Calu3 (cell line): ENCODE results near the gene SP9. TPM values are rescaled to one million over a fixed set of nuclear protein-coding genes. Genes with fewer than 3 reads are reported as not detected.
"Not testable (repeated sequence)": the region's sequence is repeated elsewhere in the genome, so short reads cannot be mapped to it uniquely, and the experiment has no call there.

Experiments
- BruUV-seq: library from RNA; stranded (reverse); fragments of 400-500 nt; replicated peaks from 2 replicates; lab custom pipeline; 2021; lab: Mats Ljungman, UMichigan
- CTCF ChIA-PET: fragments of 300-600 bp; sonication (Branson Sonifier 250); formaldehyde crosslinking; loops from one replicate; lab custom pipeline; 2022; ENCODE audit warnings: antibody characterized with exemption; lab: Charles Lee
- DNase-seq: peaks from one replicate; pipeline ENCODE4 v3.0.0; 2022
- H3K27ac Mint-ChIP-seq: one replicate; pipeline ENCODE4 v1.8.0; 2022; ENCODE audit warnings: mixed read lengths; ENCODE audit not compliant: unreplicated experiment
- H3K27me3 Mint-ChIP-seq: one replicate; pipeline ENCODE4 v1.8.0; 2022; ENCODE audit warnings: mixed read lengths; ENCODE audit not compliant: unreplicated experiment
- H3K36me3 Mint-ChIP-seq: one replicate; pipeline ENCODE4 v1.8.0; 2022; ENCODE audit warnings: mild to moderate bottlenecking, moderate library complexity, mixed read lengths; ENCODE audit not compliant: insufficient read depth, unreplicated experiment
- H3K4me1 Mint-ChIP-seq: one replicate; pipeline ENCODE4 v1.8.0; 2022; ENCODE audit warnings: mild to moderate bottlenecking, low read depth, mixed read lengths; ENCODE audit not compliant: unreplicated experiment
- H3K4me3 Mint-ChIP-seq: one replicate; pipeline ENCODE4 v1.8.0; 2022; ENCODE audit warnings: mild to moderate bottlenecking, low read depth, moderate library complexity, mixed read lengths; ENCODE audit not compliant: unreplicated experiment
- H3K9me3 Mint-ChIP-seq: one replicate; pipeline ENCODE4 v1.8.0; 2022; ENCODE audit warnings: low read depth, mixed read lengths; ENCODE audit not compliant: unreplicated experiment
- CTCF ChIP-seq: fragments of 200-600 bp; IDR thresholded peaks from one replicate; pipeline ENCODE4 v1.8.0; 2022; ENCODE audit warnings: antibody characterized with exemption; ENCODE audit not compliant: unreplicated experiment
- intact Hi-C: fragments of 100-400 bp; cut with micrococcal nuclease; formaldehyde crosslinking; loops from one replicate; pipeline ENCODE4 v1.10.0; 2022; ENCODE audit not compliant: unreplicated experiment
- total RNA-seq: library from RNA; stranded (reverse); gene quantifications from 2 replicates; pipeline ENCODE4 v1.2.3, GENCODE V29; 2022

Gene SP9
- total RNA-seq, 1 experiment from 2014 or later: not detected

DNA sequence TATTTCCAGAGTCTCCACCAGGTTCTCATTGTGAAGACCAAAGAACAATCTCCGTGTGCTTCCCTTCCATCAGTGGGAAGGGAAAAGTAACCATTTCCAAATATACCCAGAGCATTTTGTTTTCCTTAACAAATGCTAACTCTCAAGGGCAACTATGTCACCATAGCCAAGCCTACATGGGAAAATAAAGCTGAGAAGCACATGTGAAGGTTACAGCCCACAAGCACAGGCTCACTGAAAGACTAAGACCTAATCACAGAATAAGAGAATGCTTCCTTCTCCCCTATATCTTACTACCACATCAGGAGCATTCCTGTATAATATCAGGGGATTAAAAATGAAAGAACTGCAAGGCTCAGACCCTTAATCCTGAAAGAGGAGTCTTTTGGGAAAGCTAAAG is 28.2 kb downstream of the SP9 start:
- no peak for TF ChIP-seq CTCF
- CTCF ChIA-PET: interaction anchor here (0.7 kb wide), 1 partner anchor 59 kb away, joined by 3 read pairs; no protein-coding TSS in a partner anchor
- Mint-ChIP-seq H3K9me3 (peaks cover 7% of the 10 kb centered on the region), H3K4me1 (no peaks in the 10 kb centered on the region), H3K27me3 (no peaks in the 10 kb centered on the region), H3K27ac (no peak overlapping the region), H3K4me3 (no peak overlapping the region), H3K36me3 (no peaks in the 10 kb centered on the region)
- intact Hi-C loops: no loop called here
- no TSS peak for BruUV-seq
- no peak for DNase-seq

DNA sequence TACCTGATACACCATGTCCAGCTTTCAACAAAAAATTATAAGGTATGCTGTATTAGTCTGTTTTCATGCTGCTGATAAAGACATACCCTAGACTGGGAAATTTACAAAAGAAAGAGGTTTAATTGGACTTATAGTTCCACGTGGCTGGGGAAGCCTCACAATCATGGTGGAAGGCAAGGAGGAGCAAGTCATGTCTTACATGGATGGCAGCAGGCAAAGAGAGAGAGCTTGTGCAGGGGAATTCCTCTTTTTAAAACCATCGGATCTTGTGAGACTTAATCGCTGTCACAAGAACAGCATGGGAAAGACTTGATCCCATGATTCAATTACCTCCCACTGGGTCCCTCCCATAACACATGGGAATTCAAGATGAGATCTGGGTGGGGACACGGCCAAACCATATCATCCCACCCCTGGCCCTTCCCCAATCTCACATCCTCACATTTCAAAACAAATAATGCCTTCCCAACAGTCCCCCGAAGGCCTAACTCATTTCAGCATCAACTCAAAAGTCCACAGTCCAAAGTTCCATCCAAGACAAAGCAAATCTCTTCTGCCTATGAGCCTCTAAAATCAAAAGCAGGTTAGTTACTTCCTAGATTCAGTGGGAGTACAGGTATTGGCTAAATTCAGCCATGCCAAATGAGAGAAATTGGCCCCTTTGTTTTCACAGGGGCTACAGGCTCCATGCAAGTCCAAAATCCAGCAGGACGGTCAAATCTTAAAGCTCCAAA is 28.9 kb downstream of the SP9 start:
- BruUV-seq, H3K4me1 Mint-ChIP-seq, H3K27me3 Mint-ChIP-seq, H3K4me3 Mint-ChIP-seq, H3K36me3 Mint-ChIP-seq, CTCF ChIA-PET, H3K27ac Mint-ChIP-seq, H3K9me3 Mint-ChIP-seq, intact Hi-C loops, DNase-seq: not testable (repeated sequence)

DNA sequence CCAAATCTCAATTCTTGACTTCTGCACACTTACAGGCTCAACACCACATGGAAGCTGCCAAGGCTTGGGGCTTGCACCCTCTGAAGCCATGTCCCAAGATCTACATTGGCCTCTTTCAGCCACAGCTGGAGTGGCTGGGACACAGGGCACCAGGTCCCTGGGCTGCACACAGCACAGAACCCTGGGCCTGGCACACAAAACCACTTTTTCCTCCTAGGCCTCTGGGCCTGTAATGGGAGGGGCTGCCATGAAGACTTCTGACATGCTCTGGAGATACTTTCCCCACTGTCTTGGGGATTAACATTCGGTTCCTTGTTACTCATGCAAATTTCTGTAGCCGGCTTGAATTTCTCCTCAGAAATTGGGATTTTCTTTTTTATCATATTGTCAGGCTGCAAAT is 29.9 kb downstream of the SP9 start:
- no TSS peak for BruUV-seq
- intact Hi-C loops: no loop called here
- Mint-ChIP-seq H3K4me3 (no peak overlapping the region), H3K4me1 (no peaks in the 10 kb centered on the region), H3K27me3 (no peaks in the 10 kb centered on the region), H3K27ac (no peak overlapping the region), H3K36me3 (no peaks in the 10 kb centered on the region), H3K9me3 (peaks cover 7% of the 10 kb centered on the region)
- no peak for DNase-seq
- CTCF ChIA-PET: no interaction called here
- no peak for TF ChIP-seq CTCF

- DNase-seq: no peak
- TF ChIP-seq CTCF: no peak
- Mint-ChIP-seq H3K27me3 (no peaks in the 10 kb centered on the region), H3K9me3 (peaks cover 7% of the 10 kb centered on the region), H3K36me3 (no peaks in the 10 kb centered on the region), H3K27ac (no peak overlapping the region), H3K4me1 (no peaks in the 10 kb centered on the region), H3K4me3 (no peak overlapping the region)
- CTCF ChIA-PET: no interaction called here
- BruUV-seq: no TSS peak
- intact Hi-C loops: no loop called here
Measured at GRCh38 chr2:174365571-174365970, 30.8 kb downstream of the SP9 start.

DNA sequence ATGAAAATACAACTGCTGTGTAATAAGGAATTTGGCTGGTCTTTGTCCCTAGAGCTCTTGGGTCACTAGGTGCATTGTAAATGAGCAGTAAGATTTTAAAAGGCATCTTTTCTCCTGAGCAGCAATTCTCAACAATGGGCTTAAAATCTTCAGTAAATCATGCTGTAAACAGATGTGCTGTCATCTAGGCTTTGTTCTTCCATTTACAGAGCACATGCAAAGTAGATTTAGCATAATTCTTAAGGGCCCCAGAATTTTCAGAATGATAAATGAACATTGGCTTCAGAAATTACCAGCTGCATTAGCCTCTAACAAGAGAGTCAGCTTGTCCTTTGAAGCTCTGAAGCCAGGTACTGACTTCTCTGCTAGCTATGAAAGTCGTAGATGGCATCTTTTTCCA is 33.9 kb downstream of the SP9 start:
- Mint-ChIP-seq H3K36me3 (peaks cover 3% of the 10 kb centered on the region), H3K4me3 (no peak overlapping the region), H3K27ac (no peak overlapping the region), H3K9me3 (peaks cover 7% of the 10 kb centered on the region), H3K27me3 (no peaks in the 10 kb centered on the region), H3K4me1 (no peaks in the 10 kb centered on the region)
- intact Hi-C loops: no loop called here
- BruUV-seq: no TSS peak
- CTCF ChIA-PET: no interaction called here
- TF ChIP-seq CTCF: no peak
- DNase-seq: no peak
